ENCODE data around the gene GALM. TPM values are rescaled to one million over a fixed set of nuclear protein-coding genes. Genes with fewer than 3 reads are reported as not detected.

GALM gene
- total RNA-seq, 1 experiment from 2014 or later = 48.7 TPM

DNA sequence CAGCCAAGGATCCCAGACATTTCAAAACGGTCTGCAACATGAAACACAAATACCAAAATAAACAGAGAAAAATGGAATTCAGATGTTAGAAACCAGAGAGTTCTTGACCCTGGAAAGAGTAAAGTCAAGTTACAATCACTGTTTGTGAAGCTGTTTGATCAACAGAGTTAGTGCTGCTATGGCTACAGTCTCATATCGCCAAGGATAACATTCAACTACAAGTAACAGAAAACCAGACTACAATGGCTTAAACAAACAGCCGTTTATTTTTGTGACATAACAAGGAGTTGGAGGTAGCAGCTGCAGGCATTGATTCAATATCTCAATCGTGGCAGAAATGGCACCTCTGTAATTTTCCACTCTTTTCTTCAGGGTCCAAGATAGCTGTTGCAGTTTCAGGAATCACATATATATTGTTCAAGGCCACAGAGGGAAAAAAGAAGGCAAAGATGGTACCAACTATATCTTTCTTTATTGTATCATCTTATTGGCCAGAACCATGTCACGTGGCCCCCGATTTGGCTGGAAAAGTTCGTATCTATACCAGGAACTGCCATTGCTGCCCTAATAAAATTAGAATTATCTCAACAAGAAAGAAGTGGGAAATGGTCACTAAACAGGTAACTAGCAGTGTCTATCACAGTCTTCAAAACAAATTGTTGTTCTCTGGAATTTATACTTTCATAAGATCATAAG, 45.5 kb upstream of the GALM start:
- Mint-ChIP-seq H3K27ac (ENCODE audit: unreplicated experiment) (no peak overlapping the region), H3K4me1 (ENCODE audit: low read depth, unreplicated experiment) (peaks cover 15% of the 10 kb centered on the region), H3K36me3 (ENCODE audit: insufficient read depth, unreplicated experiment) (peaks cover 7% of the 10 kb centered on the region), H3K9me3 (ENCODE audit: unreplicated experiment) (no peaks in the 10 kb centered on the region), H3K4me3 (ENCODE audit: unreplicated experiment) (no peak overlapping the region), H3K27me3 (ENCODE audit: insufficient read depth, unreplicated experiment) (no peaks in the 10 kb centered on the region)
- Histone ChIP-seq H3K4me3 (ENCODE audit: low read depth, low read length) (no peak overlapping the region), H3K9me3 (no peaks in the 10 kb centered on the region), H3K36me3 (ENCODE audit: control insufficient read depth, insufficient read depth, low read length) (no peaks in the 10 kb centered on the region), H3K27me3 (replicated peaks; ENCODE audit: control insufficient read depth, insufficient read depth, low read length) (no peaks in the 10 kb centered on the region), H3K4me1 (0 out of 2 replicates have a peak, but pooled peaks cover 5% of the 10 kb centered on the region)
- no TSS peak for BruUV-seq (replicated peaks)
- ChIA-PET CTCF (interaction anchor here (1.2 kb wide), 1 partner anchor 39 kb away, joined by 3 read pairs; no protein-coding TSS in a partner anchor), POLR2A (no interaction called here)
- DNase-seq = no peak
- TF ChIP-seq, protein P1, sequence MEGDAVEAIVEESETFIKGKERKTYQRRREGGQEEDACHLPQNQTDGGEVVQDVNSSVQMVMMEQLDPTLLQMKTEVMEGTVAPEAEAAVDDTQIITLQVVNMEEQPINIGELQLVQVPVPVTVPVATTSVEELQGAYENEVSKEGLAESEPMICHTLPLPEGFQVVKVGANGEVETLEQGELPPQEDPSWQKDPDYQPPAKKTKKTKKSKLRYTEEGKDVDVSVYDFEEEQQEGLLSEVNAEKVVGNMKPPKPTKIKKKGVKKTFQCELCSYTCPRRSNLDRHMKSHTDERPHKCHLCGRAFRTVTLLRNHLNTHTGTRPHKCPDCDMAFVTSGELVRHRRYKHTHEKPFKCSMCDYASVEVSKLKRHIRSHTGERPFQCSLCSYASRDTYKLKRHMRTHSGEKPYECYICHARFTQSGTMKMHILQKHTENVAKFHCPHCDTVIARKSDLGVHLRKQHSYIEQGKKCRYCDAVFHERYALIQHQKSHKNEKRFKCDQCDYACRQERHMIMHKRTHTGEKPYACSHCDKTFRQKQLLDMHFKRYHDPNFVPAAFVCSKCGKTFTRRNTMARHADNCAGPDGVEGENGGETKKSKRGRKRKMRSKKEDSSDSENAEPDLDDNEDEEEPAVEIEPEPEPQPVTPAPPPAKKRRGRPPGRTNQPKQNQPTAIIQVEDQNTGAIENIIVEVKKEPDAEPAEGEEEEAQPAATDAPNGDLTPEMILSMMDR (IDR thresholded peaks at IDR 0.05; ENCODE audit: insufficient read depth in 1 of 2, low read depth in 1 of 2, low read length in 1 of 2, severe bottlenecking in 1 of 2, unreplicated experiment in 1 of 2) = no peak
- intact Hi-C loops (cut with micrococcal nuclease; ENCODE audit: unreplicated experiment) = no loop called here

DNA sequence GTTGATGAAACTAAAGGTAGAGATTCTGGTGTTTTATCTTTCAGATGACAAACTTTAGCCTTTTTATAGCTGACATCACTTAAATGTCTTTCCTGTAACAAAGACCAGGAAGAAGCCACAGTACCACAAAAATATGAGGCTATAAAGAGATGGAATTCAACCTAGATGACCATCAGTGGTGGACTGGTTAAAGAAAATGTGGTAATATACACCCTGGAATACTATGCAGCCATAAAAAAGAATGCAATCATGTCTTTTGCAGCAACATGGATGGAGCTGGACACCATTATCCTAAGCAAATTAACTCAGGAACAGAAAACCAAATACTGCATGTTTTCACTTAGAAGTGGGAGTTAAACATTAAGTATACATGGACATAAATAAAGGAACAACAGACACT, 44.9 kb upstream of the GALM start:
- H3K4me3 Mint-ChIP-seq (ENCODE audit: unreplicated experiment) = no peak overlapping the region
- Histone ChIP-seq H3K36me3 (ENCODE audit: control insufficient read depth, insufficient read depth, low read length) (no peaks in the 10 kb centered on the region), H3K4me3 (ENCODE audit: low read depth, low read length) (no peak overlapping the region), H3K9me3 (no peaks in the 10 kb centered on the region), H3K27me3 (replicated peaks; ENCODE audit: control insufficient read depth, insufficient read depth, low read length) (no peaks in the 10 kb centered on the region), H3K4me1 (peaks cover 8% of the 10 kb centered on the region; the same call in 1 of the 2 replicates)
- DNase-seq = no peak
- ChIA-PET POLR2A (no interaction called here), CTCF (no interaction called here)
- H3K4me1 Mint-ChIP-seq (ENCODE audit: low read depth, unreplicated experiment) = peaks cover 15% of the 10 kb centered on the region
- BruUV-seq (replicated peaks) = no TSS peak
- no peaks in the 10 kb centered on the region for H3K27me3 Mint-ChIP-seq (ENCODE audit: insufficient read depth, unreplicated experiment)
- H3K36me3 Mint-ChIP-seq (ENCODE audit: insufficient read depth, unreplicated experiment) = peaks cover 7% of the 10 kb centered on the region
- TF ChIP-seq, protein P1 (IDR thresholded peaks at IDR 0.05; ENCODE audit: insufficient read depth in 1 of 2, low read depth in 1 of 2, low read length in 1 of 2, severe bottlenecking in 1 of 2, unreplicated experiment in 1 of 2) = no peak
- H3K27ac Mint-ChIP-seq (ENCODE audit: unreplicated experiment) = no peak overlapping the region
- intact Hi-C loops (cut with micrococcal nuclease; ENCODE audit: unreplicated experiment) = no loop called here
- no peaks in the 10 kb centered on the region for H3K9me3 Mint-ChIP-seq (ENCODE audit: unreplicated experiment)

DNA sequence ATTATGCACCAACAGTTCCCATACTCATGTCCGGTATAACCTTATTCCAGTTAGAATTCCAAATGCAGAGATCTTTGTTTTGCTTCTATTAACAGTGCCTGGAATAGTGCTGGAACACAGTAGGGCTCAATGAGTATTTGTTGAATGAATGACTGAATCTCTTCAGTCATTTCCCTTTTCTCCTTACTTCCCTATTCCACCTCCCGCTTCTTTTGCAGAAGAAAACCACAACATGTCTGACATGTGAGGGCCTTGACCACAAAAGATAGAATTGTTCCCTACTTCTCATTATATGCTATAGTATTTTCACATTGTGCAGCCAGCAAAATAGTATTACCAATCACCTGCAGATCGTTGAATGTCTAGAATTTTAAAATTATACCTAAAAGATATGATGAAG, 43.7 kb upstream of the GALM start:
- Histone ChIP-seq H3K9me3 (no peaks in the 10 kb centered on the region), H3K4me3 (ENCODE audit: low read depth, low read length) (no peak overlapping the region), H3K36me3 (ENCODE audit: control insufficient read depth, insufficient read depth, low read length) (no peaks in the 10 kb centered on the region), H3K27me3 (replicated peaks; ENCODE audit: control insufficient read depth, insufficient read depth, low read length) (no peaks in the 10 kb centered on the region), H3K4me1 (peaks cover 20% of the 10 kb centered on the region; the same call in 1 of the 2 replicates)
- Mint-ChIP-seq H3K36me3 (ENCODE audit: insufficient read depth, unreplicated experiment) (peaks cover 7% of the 10 kb centered on the region), H3K27ac (ENCODE audit: unreplicated experiment) (no peak overlapping the region), H3K4me3 (ENCODE audit: unreplicated experiment) (no peak overlapping the region), H3K27me3 (ENCODE audit: insufficient read depth, unreplicated experiment) (no peaks in the 10 kb centered on the region), H3K9me3 (ENCODE audit: unreplicated experiment) (no peaks in the 10 kb centered on the region), H3K4me1 (ENCODE audit: low read depth, unreplicated experiment) (peaks cover 21% of the 10 kb centered on the region)
- TF ChIP-seq, protein P1 (IDR thresholded peaks at IDR 0.05; ENCODE audit: insufficient read depth in 1 of 2, low read depth in 1 of 2, low read length in 1 of 2, severe bottlenecking in 1 of 2, unreplicated experiment in 1 of 2) = no peak
- intact Hi-C loops (cut with micrococcal nuclease; ENCODE audit: unreplicated experiment) = no loop called here
- BruUV-seq (replicated peaks) = no TSS peak
- POLR2A ChIA-PET = no interaction called here
- no peak for DNase-seq
- CTCF ChIA-PET = no interaction called here
